ENCODE data around the gene IFIT2. TPM values are rescaled to one million over a fixed set of nuclear protein-coding genes. Genes with fewer than 3 reads are reported as not detected.
"Not testable (repeated sequence)": the region's sequence is repeated elsewhere in the genome, so short reads cannot be mapped to it uniquely, and the experiment has no call there.

The IFIT2 gene
- total RNA-seq, 1 experiment from 2014 or later = 1.0 TPM

- POLR2A ChIA-PET; ATAC-seq; RAD21 ChIA-PET (ENCODE audit: low non-redundant PET in 1 of 2, low total read pairs in 2 of 2, uncharacterized antibody in 2 of 2, unreplicated experiment in 2 of 2); H2AFZ ChIP-seq (ENCODE audit: low read depth, low read length, poor library complexity, severe bottlenecking); H3K36me3 ChIP-seq (ENCODE audit: control insufficient read depth in 1 of 2, insufficient read depth in 2 of 2, low read length in 2 of 2); H3K4me3 ChIP-seq (replicated peaks in 1 of 2; ENCODE audit: low read depth in 1 of 2, low read length in 2 of 2); H3K79me2 ChIP-seq (ENCODE audit: insufficient read depth, low read length); BruUV-seq (replicated peaks); DNase-seq (ENCODE audit: low read depth, low spot score); H3K9me3 ChIP-seq (ENCODE audit: control insufficient read depth in 1 of 2, insufficient read depth in 1 of 2, low read depth in 1 of 2, low read length in 2 of 2); H4K20me1 ChIP-seq (ENCODE audit: insufficient read depth); intact Hi-C loops (cut with micrococcal nuclease); H3K9ac ChIP-seq (ENCODE audit: low read length); H3K4me2 ChIP-seq (ENCODE audit: low read length); H3K27ac ChIP-seq (ENCODE audit: low read depth, low read length); H3K9me2 ChIP-seq (ENCODE audit: insufficient read depth); H3K27me3 ChIP-seq (ENCODE audit: insufficient read depth, low read length); CTCF ChIA-PET: not testable (repeated sequence)
- H3K4me1 ChIP-seq (ENCODE audit: control insufficient read depth in 1 of 2, insufficient read depth in 2 of 2, low read length in 2 of 2) = peaks cover 25 to 38% of the 10 kb centered on the region in 2 experiments
These were observed 16.5 kb upstream of the IFIT2 start for GRCh38 chr10:89285303-89285702.

GRCh38 chr10:89294721-89295239 lies 7.1 kb upstream of the IFIT2 start:
- Histone ChIP-seq H3K9me3 (ENCODE audit: control insufficient read depth in 1 of 2, insufficient read depth in 1 of 2, low read depth in 1 of 2, low read length in 2 of 2) (no peaks in the 10 kb centered on the region), H2AFZ (ENCODE audit: low read depth, low read length, poor library complexity, severe bottlenecking) (no peak overlapping the region), H3K27me3 (ENCODE audit: insufficient read depth, low read length) (no peaks in the 10 kb centered on the region), H3K27ac (ENCODE audit: low read depth, low read length) (no peak overlapping the region), H4K20me1 (ENCODE audit: insufficient read depth) (no peaks in the 10 kb centered on the region), H3K79me2 (ENCODE audit: insufficient read depth, low read length) (no peaks in the 10 kb centered on the region), H3K4me2 (ENCODE audit: low read length) (no peak overlapping the region), H3K4me3 (replicated peaks in 1 of 2; ENCODE audit: low read depth in 1 of 2, low read length in 2 of 2) (no peak overlapping the region), H3K9ac (ENCODE audit: low read length) (no peak overlapping the region), H3K36me3 (ENCODE audit: control insufficient read depth in 1 of 2, insufficient read depth in 2 of 2, low read length in 2 of 2) (no peaks in the 10 kb centered on the region), H3K4me1 (ENCODE audit: control insufficient read depth in 1 of 2, insufficient read depth in 2 of 2, low read length in 2 of 2) (no peaks in the 10 kb centered on the region), H3K9me2 (ENCODE audit: insufficient read depth) (no peaks in the 10 kb centered on the region)
- DNase-seq (ENCODE audit: low read depth, low spot score) = no peak
- ChIA-PET RAD21 (ENCODE audit: low non-redundant PET in 1 of 2, low total read pairs in 2 of 2, uncharacterized antibody in 2 of 2, unreplicated experiment in 2 of 2) (no interaction called here), POLR2A (no interaction called here), CTCF (no interaction called here)
- no TSS peak for BruUV-seq (replicated peaks)
- ATAC-seq = no peak
- TF ChIP-seq ATF3 (IDR thresholded peaks at IDR 0.05) = no peak
- TF ChIP-seq SRF (IDR thresholded peaks at IDR 0.05; ENCODE audit: low read depth) = no peak
- no peak for TF ChIP-seq REST (IDR thresholded peaks at IDR 0.05; ENCODE audit: low read depth)
- no peak for TF ChIP-seq ZFX (IDR thresholded peaks at IDR 0.05)
- no peak for TF ChIP-seq ELF1 (IDR thresholded peaks at IDR 0.05; ENCODE audit: borderline replicate concordance, low read depth)
- TF ChIP-seq EZH2 (IDR thresholded peaks at IDR 0.05) = no peak
- TF ChIP-seq SIN3A (IDR thresholded peaks at IDR 0.05; ENCODE audit: low read depth) = no peak
- no peak for TF ChIP-seq JUND (IDR thresholded peaks at IDR 0.05)
- TF ChIP-seq ZNF274 (IDR thresholded peaks at IDR 0.05; ENCODE audit: low read depth, low read length) = no peak
- TF ChIP-seq EGR1 (IDR thresholded peaks at IDR 0.05; ENCODE audit: low read depth) = no peak
- TF ChIP-seq RAD21 (IDR thresholded peaks at IDR 0.05; ENCODE audit: low read depth) = no peak
- no peak for TF ChIP-seq TCF7L2 (IDR thresholded peaks at IDR 0.05; ENCODE audit: borderline replicate concordance, extremely low read depth, insufficient read depth, insufficient read length)
- TF ChIP-seq CBX3 (IDR thresholded peaks at IDR 0.05; ENCODE audit: low read depth) = no peak
- TF ChIP-seq MAX (IDR thresholded peaks at IDR 0.05) = no peak
- TF ChIP-seq SP1 (IDR thresholded peaks at IDR 0.05; ENCODE audit: low read depth) = no peak
- no peak for TF ChIP-seq CTCF (IDR thresholded peaks at IDR 0.05 in 2 of 3, conservative IDR thresholded peaks at IDR 0.05 in 1 of 3; ENCODE audit: borderline replicate concordance in 1 of 3, insufficient read depth in 1 of 3, low read depth in 2 of 3, low read length in 2 of 3)
- intact Hi-C loops (cut with micrococcal nuclease) = no loop called here

All from HCT116 (cell line).